GM12801 (cell line): ENCODE measurements around the gene CCDC178.

ENCODE experiments used
- TF ChIP-seq, protein P1 (sequence below): IDR thresholded peaks from one replicate; pipeline ENCODE4 v1.5.1; 2011; ENCODE audit warnings: control low read depth; ENCODE audit not compliant: insufficient read length; ENCODE audit errors: extremely low read depth

The CCDC178 gene, protein sequence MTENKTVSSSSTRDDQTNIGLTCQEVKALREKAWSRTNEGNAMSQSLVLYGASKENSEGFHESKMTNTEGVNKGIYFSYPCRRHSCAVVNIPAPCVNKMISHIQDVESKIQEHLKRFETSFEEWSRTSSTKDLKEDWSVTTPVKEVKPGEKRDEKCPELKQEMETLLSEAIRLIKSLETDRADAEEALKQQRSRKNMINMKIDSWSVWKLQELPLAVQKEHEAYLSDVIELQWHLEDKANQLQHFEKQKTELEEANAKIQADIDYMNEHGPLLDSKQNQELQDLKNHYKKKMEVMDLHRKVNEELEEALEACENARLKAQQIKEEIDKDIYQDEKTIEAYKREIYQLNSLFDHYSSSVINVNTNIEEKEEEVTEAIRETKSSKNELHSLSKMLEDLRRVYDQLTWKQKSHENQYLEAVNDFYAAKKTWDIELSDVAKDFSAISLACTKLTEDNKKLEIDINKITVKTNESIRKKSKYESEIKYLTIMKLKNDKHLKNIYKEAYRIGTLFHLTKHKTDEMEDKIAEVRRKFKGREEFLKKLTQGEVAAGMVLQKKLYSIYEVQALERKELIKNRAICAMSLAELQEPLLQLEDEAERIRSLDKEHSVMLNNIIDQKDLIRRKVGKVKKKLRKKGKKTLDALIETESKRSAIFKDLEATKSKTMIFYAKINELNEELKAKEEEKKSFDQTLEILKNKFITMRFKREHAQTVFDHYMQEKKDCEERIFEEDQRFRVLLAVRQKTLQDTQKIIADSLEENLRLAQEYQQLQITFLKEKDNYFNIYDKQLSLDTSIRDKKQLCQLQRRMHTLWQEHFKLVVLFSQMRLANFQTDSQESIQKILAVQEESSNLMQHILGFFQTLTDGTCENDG

DNA sequence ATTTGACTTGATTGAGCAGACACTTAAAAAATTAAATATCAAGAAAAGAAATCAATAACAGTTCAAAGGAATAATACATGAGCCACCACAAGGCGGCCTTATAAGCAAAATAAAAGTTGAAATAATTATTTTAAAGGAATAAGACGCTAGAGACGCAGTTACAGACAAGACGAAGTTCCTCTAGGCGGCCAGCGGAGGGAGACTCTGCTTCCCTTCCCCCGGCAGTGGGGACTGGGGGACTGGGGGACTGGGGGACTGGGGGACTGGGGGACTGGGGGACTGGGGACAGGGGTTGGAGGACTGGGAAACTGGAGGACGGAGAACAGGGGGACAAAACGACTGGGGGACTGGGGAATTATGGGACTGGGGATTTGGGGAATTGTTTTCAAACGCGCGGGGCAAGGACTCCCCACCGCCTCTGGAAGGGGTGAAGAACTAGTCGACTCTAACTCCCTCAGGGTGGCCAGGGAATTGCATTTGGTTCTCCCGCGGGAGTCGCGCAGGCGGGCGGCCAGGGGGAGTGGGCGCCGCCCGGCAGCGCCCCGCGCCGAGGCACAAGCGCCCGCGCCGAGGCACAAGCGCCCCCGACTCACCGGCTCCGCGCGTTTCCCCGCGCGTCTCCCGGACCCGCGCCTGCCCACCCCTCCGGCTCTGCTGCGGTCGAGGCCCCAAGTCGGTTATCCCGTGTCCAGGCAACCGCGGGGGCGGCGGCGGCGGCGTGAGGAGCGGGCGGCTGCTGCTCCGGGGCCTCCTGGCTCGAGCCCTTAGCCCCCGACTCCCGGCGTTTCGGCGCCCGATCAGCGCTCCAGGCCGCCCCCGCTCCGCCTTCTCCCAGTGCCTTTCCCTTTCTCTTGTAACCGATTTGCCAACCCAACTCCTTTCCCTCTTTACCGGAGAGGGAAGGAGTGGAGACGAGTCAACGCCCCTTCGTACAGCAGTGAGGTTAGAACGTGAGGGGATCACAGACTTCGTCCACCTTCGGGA lies at the start of gene CCDC178:
Gene CCDC178 (minus strand): TSS at position 662 of the 984 bp plus-strand sequence. CDS start 28,633 bp downstream, outside the sequence.
- TF ChIP-seq, protein P1, sequence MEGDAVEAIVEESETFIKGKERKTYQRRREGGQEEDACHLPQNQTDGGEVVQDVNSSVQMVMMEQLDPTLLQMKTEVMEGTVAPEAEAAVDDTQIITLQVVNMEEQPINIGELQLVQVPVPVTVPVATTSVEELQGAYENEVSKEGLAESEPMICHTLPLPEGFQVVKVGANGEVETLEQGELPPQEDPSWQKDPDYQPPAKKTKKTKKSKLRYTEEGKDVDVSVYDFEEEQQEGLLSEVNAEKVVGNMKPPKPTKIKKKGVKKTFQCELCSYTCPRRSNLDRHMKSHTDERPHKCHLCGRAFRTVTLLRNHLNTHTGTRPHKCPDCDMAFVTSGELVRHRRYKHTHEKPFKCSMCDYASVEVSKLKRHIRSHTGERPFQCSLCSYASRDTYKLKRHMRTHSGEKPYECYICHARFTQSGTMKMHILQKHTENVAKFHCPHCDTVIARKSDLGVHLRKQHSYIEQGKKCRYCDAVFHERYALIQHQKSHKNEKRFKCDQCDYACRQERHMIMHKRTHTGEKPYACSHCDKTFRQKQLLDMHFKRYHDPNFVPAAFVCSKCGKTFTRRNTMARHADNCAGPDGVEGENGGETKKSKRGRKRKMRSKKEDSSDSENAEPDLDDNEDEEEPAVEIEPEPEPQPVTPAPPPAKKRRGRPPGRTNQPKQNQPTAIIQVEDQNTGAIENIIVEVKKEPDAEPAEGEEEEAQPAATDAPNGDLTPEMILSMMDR: no peak

DNA sequence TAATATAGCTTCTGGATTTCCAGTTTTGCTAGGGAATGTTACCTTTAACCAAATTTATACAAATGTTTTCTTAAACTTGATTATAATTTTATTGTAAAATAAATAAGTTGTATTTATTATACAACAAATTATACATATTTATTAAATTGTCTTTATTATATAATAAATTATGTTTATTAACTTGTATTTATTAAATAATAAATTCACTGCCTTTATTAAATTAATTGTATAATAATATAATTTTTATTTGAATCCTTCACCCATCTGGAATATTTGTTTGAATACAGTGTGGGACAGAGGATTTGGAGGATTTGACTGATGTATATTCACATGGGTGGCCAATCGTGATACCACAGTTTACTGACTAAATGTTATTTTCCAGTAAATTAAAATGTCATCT lies 43.4 kb upstream of the CCDC178 start:
- TF ChIP-seq, protein P1: no peak

DNA sequence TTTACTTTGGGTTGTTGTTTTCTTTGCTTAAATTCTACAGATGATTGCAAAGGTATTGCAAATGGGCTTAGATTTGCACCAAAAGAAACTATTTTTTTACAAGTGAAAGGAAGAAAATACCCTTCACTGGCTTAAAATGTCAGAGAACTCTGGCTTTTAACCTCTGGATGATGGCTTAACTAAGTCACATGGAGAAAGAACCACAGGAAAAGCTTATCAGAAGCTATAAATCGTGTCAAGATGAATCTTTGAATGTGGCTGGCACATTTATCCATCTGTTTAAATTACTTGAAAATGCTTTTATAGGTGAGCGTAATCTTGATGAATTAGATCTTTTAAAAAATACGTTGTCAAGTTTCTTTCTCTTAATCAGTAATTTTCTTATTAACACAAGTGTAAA lies 32.0 kb upstream of the CCDC178 start:
- TF ChIP-seq, protein P1: no peak

DNA sequence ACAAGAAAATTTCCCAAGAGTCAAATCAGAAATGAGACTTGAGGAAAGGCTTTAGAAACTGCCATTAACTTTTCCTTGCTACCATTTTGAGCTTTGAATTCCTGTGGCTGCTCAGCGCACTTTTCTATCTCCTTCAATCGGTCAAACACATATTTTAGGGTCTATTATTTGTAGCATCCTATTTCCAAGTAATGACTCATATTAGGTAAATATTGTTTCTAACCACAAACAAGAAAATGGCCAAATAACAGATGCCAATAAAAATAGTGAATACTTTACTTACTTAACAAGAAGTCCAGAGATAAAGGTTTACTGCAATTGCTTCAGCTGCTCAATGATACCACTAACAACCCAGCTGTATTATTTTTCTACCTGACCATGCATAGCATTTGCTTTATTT lies 29.7 kb upstream of the CCDC178 start:
- TF ChIP-seq, protein P1: no peak

DNA sequence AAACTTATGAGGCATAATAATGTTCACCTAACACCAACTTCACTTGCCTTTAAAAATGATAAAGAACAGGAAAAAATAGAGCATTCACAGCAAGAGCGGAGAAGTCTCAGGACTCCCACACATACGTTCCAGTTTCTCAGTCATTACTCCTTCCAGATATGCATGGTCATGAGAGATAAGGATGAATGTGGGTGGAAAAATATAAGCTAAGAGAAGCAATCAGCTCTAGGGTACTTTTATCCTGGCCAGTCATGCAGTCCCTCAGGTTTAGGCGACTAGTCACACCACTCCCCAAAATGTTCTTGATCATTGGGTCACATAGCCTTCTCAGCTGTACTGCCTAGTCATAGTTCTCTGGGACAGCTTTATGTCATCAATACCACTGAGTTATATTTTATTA lies 29.2 kb upstream of the CCDC178 start:
- TF ChIP-seq, protein P1: no peak

DNA sequence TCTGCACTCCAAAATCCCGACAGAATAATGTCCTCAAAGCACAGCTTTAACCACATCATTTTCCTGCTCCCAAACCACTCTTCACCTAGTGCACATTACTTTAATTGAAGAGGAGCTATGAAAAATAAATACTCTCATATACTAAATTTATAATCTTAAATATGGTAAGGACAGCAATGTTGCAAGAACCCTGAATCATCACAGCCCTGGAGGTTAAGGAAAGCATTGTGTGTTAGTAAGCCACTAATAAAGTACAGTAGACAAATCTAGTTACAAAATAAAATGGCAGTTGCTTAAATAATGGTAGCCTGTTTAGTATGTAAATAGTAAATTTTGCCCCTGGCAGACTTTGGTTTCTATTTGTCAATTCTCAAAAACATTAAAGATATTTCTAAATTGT lies 27.0 kb upstream of the CCDC178 start:
- TF ChIP-seq, protein P1: no peak

DNA sequence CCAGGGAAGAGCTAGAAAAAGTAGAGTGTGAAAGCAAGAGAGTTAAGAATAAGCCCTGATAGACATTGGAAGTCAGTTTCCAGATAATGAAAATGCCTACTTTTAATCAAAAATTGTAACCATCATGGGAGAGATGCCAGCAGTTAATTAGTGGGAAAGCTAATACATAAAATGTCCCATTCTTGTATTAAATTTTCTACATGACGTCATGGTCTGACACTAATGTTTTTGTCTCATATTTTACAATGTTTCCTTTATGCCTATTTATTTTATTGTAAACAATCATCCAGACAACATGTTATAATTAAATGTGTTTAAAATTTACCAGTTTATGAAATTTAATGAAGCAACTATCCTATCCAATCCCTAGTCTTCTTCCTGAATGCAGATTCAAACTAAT lies 26.3 kb upstream of the CCDC178 start:
- TF ChIP-seq, protein P1: no peak
